HCT116 (cell line): ENCODE results near the gene CLEC4M. TPM values are rescaled to one million over a fixed set of nuclear protein-coding genes. Genes with fewer than 3 reads are reported as not detected.

Experiments used
- ATAC-seq: fragments of 200-7000 bp; cut with Tn5 transposase; 2 replicates; pipeline ENCODE4 v1.9.1; 2020; ENCODE audit warnings: mild to moderate bottlenecking, moderate library complexity
- BruUV-seq: library from RNA; stranded (reverse); fragments of 400-500 nt; replicated peaks from 2 replicates; lab custom pipeline; 2021; lab: Mats Ljungman, UMichigan
- CTCF ChIA-PET: fragments of 300-600 bp; sonication (Branson Sonifier 250); formaldehyde crosslinking; loops from one replicate; lab custom pipeline; 2021; ENCODE audit warnings: antibody characterized with exemption; lab: Charles Lee
- POLR2A ChIA-PET: fragments of 300-600, 350-600 bp; sonication (Branson Sonifier 250); formaldehyde crosslinking; loops from one replicate; lab custom pipeline; 2021; ENCODE audit warnings: antibody characterized with exemption; lab: Charles Lee
- RAD21 ChIA-PET, 2 experiments: fragments of 300-600 bp; sonication (Branson Sonifier 250); formaldehyde crosslinking; loops; one replicate each; lab custom pipeline; 2023; ENCODE audit warnings: low total read pairs in 2 of 2; ENCODE audit not compliant: uncharacterized antibody in 2 of 2, unreplicated experiment in 2 of 2, low non-redundant PET in 1 of 2; lab: Charles Lee
- DNase-seq: peaks from one replicate; pipeline ENCODE4 v3.0.0-alpha.2; 2010; ENCODE audit warnings: low read depth, low spot score
- H2AFZ ChIP-seq: fragments of 200-600 bp; shearing (Covaris generic), sonication (generic); 2 replicates; pipeline ENCODE4 v1.6.1; 2017; ENCODE audit warnings: low read depth, mixed run types, mixed read lengths, antibody characterized with exemption, low read length; ENCODE audit not compliant: poor library complexity, severe bottlenecking
- H3K27ac ChIP-seq: 2 replicates; pipeline ENCODE4 v1.5.1; 2012; ENCODE audit warnings: low read depth, low read length
- H3K27me3 ChIP-seq: fragments of 200-600 bp; sonication (generic); 2 replicates; pipeline ENCODE4 v1.6.1; 2016; ENCODE audit warnings: mixed run types, low read length, mixed read lengths; ENCODE audit not compliant: insufficient read depth
- H3K36me3 ChIP-seq, 2 experiments: fragments of 200-500 bp in 1 of 2; fragments of 200-600 bp in 1 of 2; sonication (Bioruptor generic) in 1 of 2; sonication (generic) in 1 of 2; 2 replicates each; pipeline versions ENCODE4 v1.5.1 to v1.6.1; 2014 to 2016; ENCODE audit warnings: low read length in 2 of 2, inconsistent platforms in 1 of 2, mixed read lengths in 1 of 2, mixed run types in 1 of 2; ENCODE audit not compliant: insufficient read depth in 2 of 2, control insufficient read depth in 1 of 2
- H3K4me1 ChIP-seq, 2 experiments: fragments of 200-600 bp in 1 of 2; sonication (generic) in 1 of 2; 2 replicates each; pipeline versions ENCODE4 v1.5.1 to v1.6.1; 2012 to 2017; ENCODE audit warnings: low read length in 2 of 2, inconsistent platforms in 1 of 2, mild to moderate bottlenecking in 1 of 2, mixed read lengths in 1 of 2, mixed run types in 1 of 2, moderate library complexity in 1 of 2; ENCODE audit not compliant: insufficient read depth in 2 of 2, control insufficient read depth in 1 of 2
- H3K4me2 ChIP-seq: fragments of 200-600 bp; sonication (generic); 2 replicates; pipeline ENCODE4 v1.6.1; 2017; ENCODE audit warnings: mixed run types, low read length, mixed read lengths
- H3K4me3 ChIP-seq, 2 experiments: fragments of 200-600 bp in 1 of 2; sonication (generic) in 1 of 2; replicated peaks in 1 of 2; 2 replicates each; pipeline ENCODE4 v1.5.1; 2011 to 2016; ENCODE audit warnings: low read length in 2 of 2, control low read depth in 1 of 2, low read depth in 1 of 2, mild to moderate bottlenecking in 1 of 2, mixed read lengths in 1 of 2, mixed run types in 1 of 2
- H3K79me2 ChIP-seq: fragments of 200-600 bp; sonication (generic); 2 replicates; pipeline ENCODE4 v1.6.1; 2017; ENCODE audit warnings: mild to moderate bottlenecking, mixed run types, low read length, moderate library complexity, mixed read lengths; ENCODE audit not compliant: insufficient read depth
- H3K9ac ChIP-seq: fragments of 200-600 bp; sonication (generic); 2 replicates; pipeline ENCODE4 v1.6.1; 2016; ENCODE audit warnings: low read length, mixed read lengths
- H3K9me2 ChIP-seq: fragments of 200-600 bp; sonication (generic), shearing (Covaris generic); 2 replicates; pipeline ENCODE4 v1.6.1; 2017; ENCODE audit warnings: mixed run types, mild to moderate bottlenecking, moderate library complexity; ENCODE audit not compliant: insufficient read depth
- H3K9me3 ChIP-seq, 2 experiments: fragments of 200-500 bp in 1 of 2; fragments of 200-600 bp in 1 of 2; sonication (Bioruptor generic) in 1 of 2; sonication (generic) in 1 of 2; 2 replicates each; pipeline ENCODE4 v1.6.1; 2014 to 2017; ENCODE audit warnings: low read length in 2 of 2, mixed read lengths in 2 of 2, inconsistent platforms in 1 of 2, low read depth in 1 of 2, mild to moderate bottlenecking in 1 of 2, mixed run types in 1 of 2, moderate library complexity in 1 of 2; ENCODE audit not compliant: control insufficient read depth in 1 of 2, insufficient read depth in 1 of 2
- H4K20me1 ChIP-seq: fragments of 200-600 bp; sonication (generic), shearing (Covaris generic); 2 replicates; pipeline ENCODE4 v1.6.1; 2017; ENCODE audit warnings: mixed run types, mild to moderate bottlenecking, moderate library complexity; ENCODE audit not compliant: insufficient read depth
- CBX3 ChIP-seq: IDR thresholded peaks from 2 replicates; pipeline ENCODE4 v1.6.1; 2012; ENCODE audit warnings: low read depth
- EGR1 ChIP-seq: IDR thresholded peaks from 2 replicates; pipeline ENCODE4 v1.6.1; 2012; ENCODE audit warnings: low read depth
- JUND ChIP-seq: IDR thresholded peaks from 2 replicates; pipeline ENCODE4 v1.6.1; 2012
- RAD21 ChIP-seq: IDR thresholded peaks from 2 replicates; pipeline ENCODE4 v1.6.1; 2012; ENCODE audit warnings: low read depth, mild to moderate bottlenecking
- TCF7L2 ChIP-seq: IDR thresholded peaks from 2 replicates; pipeline ENCODE4 v1.7.0; 2011; ENCODE audit warnings: borderline replicate concordance, inconsistent platforms; ENCODE audit not compliant: insufficient read depth, insufficient read length; ENCODE audit errors: extremely low read depth
- YY1 ChIP-seq: IDR thresholded peaks from 2 replicates; pipeline ENCODE4 v1.6.1; 2011; ENCODE audit warnings: low read length, low read depth, moderate library complexity, mild to moderate bottlenecking; ENCODE audit not compliant: insufficient replicate concordance; ENCODE audit errors: extremely low read depth
- ZNF274 ChIP-seq: fragments of 200-500 bp; sonication (Bioruptor generic); IDR thresholded peaks from 2 replicates; pipeline ENCODE4 v1.6.1; 2014; ENCODE audit warnings: mild to moderate bottlenecking, low read depth, low read length, inconsistent platforms
- intact Hi-C: fragments of 100-400 bp; cut with micrococcal nuclease; formaldehyde crosslinking; loops from 2 replicates; pipeline ENCODE4 v1.10.0; 2022
- total RNA-seq: library from RNA; stranded (reverse); gene quantifications from one replicate; pipeline ENCODE4 v1.2.1, GENCODE V29; 2021; ENCODE audit not compliant: unreplicated experiment
- TF ChIP-seq, protein P1 (sequence below): IDR thresholded peaks from 2 replicates; pipeline ENCODE4 v1.6.1; 2012
- TF ChIP-seq, protein P2 (sequence below): IDR thresholded peaks from 2 replicates; pipeline ENCODE4 v1.6.1; 2011; ENCODE audit warnings: mild to moderate bottlenecking, low read length, moderate library complexity; ENCODE audit not compliant: insufficient replicate concordance; ENCODE audit errors: extremely low read depth

The CLEC4M gene
- total RNA-seq, 1 experiment from 2014 or later = not detected

DNA sequence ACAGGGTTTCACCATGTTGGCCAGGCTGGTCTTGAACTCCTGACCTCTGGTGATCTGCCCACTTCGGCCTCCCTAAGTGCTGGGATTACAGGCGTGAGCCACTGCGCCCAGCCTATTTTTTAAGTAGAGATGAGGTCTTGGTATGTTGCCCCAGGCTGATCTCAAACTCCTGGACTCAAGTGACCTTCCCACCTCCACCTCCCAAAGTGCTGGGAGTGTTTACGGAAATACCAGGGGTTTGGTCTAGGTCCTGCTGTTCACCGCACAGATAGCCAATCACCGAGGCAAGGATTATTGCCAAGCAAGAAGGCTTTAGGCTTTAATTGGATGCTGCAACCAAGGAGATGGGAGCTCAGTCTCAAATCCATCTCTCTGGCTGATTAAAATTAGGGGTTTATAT, 42.7 kb upstream of the CLEC4M start:
- no peak overlapping the region for H3K27ac ChIP-seq
- no peak overlapping the region for H3K9ac ChIP-seq
- DNase-seq (no peak), ATAC-seq (no peak)
- intact Hi-C loops = no loop called here
- H3K79me2 ChIP-seq = no peaks in the 10 kb centered on the region
- BruUV-seq = no TSS peak
- no peak overlapping the region for H3K4me3 ChIP-seq
- TF ChIP-seq YY1 = no peak
- no peak for TF ChIP-seq EGR1
- TF ChIP-seq JUND = no peak
- no peak for TF ChIP-seq RAD21
- H4K20me1 ChIP-seq = no peaks in the 10 kb centered on the region
- no peak overlapping the region for H3K4me2 ChIP-seq
- ChIA-PET RAD21 (no interaction called here), CTCF (no interaction called here), POLR2A (no interaction called here)
- no peaks in the 10 kb centered on the region for H3K9me2 ChIP-seq
- H2AFZ ChIP-seq = no peak overlapping the region
- H3K27me3 ChIP-seq = no peaks in the 10 kb centered on the region
- H3K4me1 ChIP-seq = no peaks in the 10 kb centered on the region
- peaks cover 0 to 7% of the 10 kb centered on the region in 2 experiments; a peak in 1 of 4 replicates for H3K9me3 ChIP-seq
- H3K36me3 ChIP-seq = no peaks in the 10 kb centered on the region

DNA sequence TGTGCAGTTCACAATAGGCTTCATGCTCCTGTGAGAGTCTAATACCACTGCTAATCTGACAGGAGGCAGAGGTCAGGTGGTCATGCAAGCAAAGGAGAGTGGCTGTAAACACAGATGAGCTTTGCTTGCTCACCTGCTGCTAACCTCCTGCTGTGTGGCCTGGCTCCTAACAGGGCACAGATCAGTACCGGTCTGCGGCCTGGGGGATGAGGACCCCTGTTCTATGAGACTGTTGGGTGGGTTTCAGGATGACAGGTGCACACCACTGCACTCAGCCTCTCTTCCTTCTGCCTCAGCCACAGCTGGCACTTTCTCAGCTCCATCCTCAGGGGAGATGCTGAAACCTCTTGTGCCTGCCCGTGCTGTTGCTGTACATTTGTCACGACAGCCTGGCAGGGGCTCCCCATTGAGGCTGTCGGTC, 40.8 kb upstream of the CLEC4M start:
- ChIA-PET RAD21 (no interaction called here), POLR2A (no interaction called here), CTCF (no interaction called here)
- H3K4me2 ChIP-seq = no peak overlapping the region
- no peak overlapping the region for H3K4me3 ChIP-seq
- H3K9ac ChIP-seq = no peak overlapping the region
- ATAC-seq (no peak), DNase-seq (no peak)
- no peaks in the 10 kb centered on the region for H4K20me1 ChIP-seq
- BruUV-seq = no TSS peak
- no peaks in the 10 kb centered on the region for H3K27me3 ChIP-seq
- no peaks in the 10 kb centered on the region for H3K9me2 ChIP-seq
- TF ChIP-seq ZNF274 (no peak), CBX3 (no peak), TCF7L2 (no peak)
- TF ChIP-seq, protein P1, sequence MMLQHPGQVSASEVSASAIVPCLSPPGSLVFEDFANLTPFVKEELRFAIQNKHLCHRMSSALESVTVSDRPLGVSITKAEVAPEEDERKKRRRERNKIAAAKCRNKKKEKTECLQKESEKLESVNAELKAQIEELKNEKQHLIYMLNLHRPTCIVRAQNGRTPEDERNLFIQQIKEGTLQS = no peak
- TF ChIP-seq, protein P2, sequence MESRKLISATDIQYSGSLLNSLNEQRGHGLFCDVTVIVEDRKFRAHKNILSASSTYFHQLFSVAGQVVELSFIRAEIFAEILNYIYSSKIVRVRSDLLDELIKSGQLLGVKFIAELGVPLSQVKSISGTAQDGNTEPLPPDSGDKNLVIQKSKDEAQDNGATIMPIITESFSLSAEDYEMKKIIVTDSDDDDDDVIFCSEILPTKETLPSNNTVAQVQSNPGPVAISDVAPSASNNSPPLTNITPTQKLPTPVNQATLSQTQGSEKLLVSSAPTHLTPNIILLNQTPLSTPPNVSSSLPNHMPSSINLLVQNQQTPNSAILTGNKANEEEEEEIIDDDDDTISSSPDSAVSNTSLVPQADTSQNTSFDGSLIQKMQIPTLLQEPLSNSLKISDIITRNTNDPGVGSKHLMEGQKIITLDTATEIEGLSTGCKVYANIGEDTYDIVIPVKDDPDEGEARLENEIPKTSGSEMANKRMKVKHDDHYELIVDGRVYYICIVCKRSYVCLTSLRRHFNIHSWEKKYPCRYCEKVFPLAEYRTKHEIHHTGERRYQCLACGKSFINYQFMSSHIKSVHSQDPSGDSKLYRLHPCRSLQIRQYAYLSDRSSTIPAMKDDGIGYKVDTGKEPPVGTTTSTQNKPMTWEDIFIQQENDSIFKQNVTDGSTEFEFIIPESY = no peak
- H3K27ac ChIP-seq = no peak overlapping the region
- no peaks in the 10 kb centered on the region for H3K79me2 ChIP-seq
- no peak overlapping the region for H2AFZ ChIP-seq
- intact Hi-C loops = no loop called here
- no peaks in the 10 kb centered on the region for H3K9me3 ChIP-seq
- no peaks in the 10 kb centered on the region for H3K36me3 ChIP-seq
- H3K4me1 ChIP-seq = no peaks in the 10 kb centered on the region
